NCI-H345 treated with DMSO at 0.1 percent for 48 hours (cell line): ENCODE data around the gene CHN1.

Experiments used
- DNase-seq: peaks from one replicate; lab custom pipeline; 2025; ENCODE audit not compliant: unreplicated experiment; lab: John Stamatoyannopoulos, UW

The CHN1 gene

GRCh38 chr2:174789001-174789400 lies 216.2 kb downstream of the CHN1 start:
- no peak for DNase-seq

GRCh38 chr2:174788291-174788929 lies 216.8 kb downstream of the CHN1 start:
- DNase-seq = no peak

- DNase-seq = no peak
These were observed 217.5 kb downstream of the CHN1 start for GRCh38 chr2:174787487-174788205.

GRCh38 chr2:174786066-174786725 lies 219.0 kb downstream of the CHN1 start:
- no peak for DNase-seq

- no peak for DNase-seq
These were observed 219.7 kb downstream of the CHN1 start for GRCh38 chr2:174785481-174785880.

- DNase-seq = no peak
These were observed 220.3 kb downstream of the CHN1 start for GRCh38 chr2:174784909-174785308.

- DNase-seq = no peak
These were observed 220.9 kb downstream of the CHN1 start for GRCh38 chr2:174784316-174784715.

GRCh38 chr2:174781996-174782395 lies 223.2 kb downstream of the CHN1 start:
- no peak for DNase-seq

GRCh38 chr2:174781298-174781697 lies 223.9 kb downstream of the CHN1 start:
- no peak for DNase-seq

GRCh38 chr2:174780856-174781255 lies 224.3 kb downstream of the CHN1 start:
- DNase-seq = no peak

GRCh38 chr2:174780191-174780840 lies 224.9 kb downstream of the CHN1 start:
- DNase-seq = no peak

GRCh38 chr2:174779361-174779928 lies 225.7 kb downstream of the CHN1 start:
- no peak for DNase-seq

GRCh38 chr2:174778085-174778981 lies 226.8 kb downstream of the CHN1 start:
- no peak for DNase-seq

GRCh38 chr2:174777347-174778084 lies 227.7 kb downstream of the CHN1 start:
- no peak for DNase-seq

- DNase-seq = no peak
These were observed 228.5 kb downstream of the CHN1 start for GRCh38 chr2:174776675-174777074.

- no peak for DNase-seq
These were observed 229.0 kb downstream of the CHN1 start for GRCh38 chr2:174776223-174776622.

GRCh38 chr2:174775571-174775980 lies 229.6 kb downstream of the CHN1 start:
- DNase-seq = no peak

GRCh38 chr2:174774886-174775285 lies 230.3 kb downstream of the CHN1 start:
- no peak for DNase-seq

GRCh38 chr2:174773215-174773614 lies 232.0 kb downstream of the CHN1 start:
- no peak for DNase-seq

- no peak for DNase-seq
These were observed 232.7 kb downstream of the CHN1 start for GRCh38 chr2:174772472-174772801.
